CD4-positive, alpha-beta T cell (primary cell): ENCODE results near the gene FFAR2. TPM values are rescaled to one million over a fixed set of nuclear protein-coding genes. Genes with fewer than 3 reads are reported as not detected.
A peak's percentile ranks its signal among the peaks of the same experiment; 100 is the strongest.
"Not testable (repeated sequence)": the region's sequence is repeated elsewhere in the genome, so short reads cannot be mapped to it uniquely, and the experiment has no call there.

Source experiments
- ATAC-seq: fragments of 200-7000 bp; cut with Tn5 transposase; one replicate; pipeline ENCODE4 v1.10.0; 2022; ENCODE audit warnings: mild to moderate bottlenecking; ENCODE audit not compliant: poor library complexity
- CTCF ChIA-PET: fragments of 350-600 bp; sonication (Branson Sonifier 250); formaldehyde crosslinking; loops from one replicate; lab custom pipeline; 2021; ENCODE audit warnings: antibody characterized with exemption, inconsistent platforms; lab: Charles Lee
- POLR2A ChIA-PET: fragments of 350-600 bp; sonication (Branson Sonifier 250); formaldehyde crosslinking; loops from one replicate; lab custom pipeline; 2021; ENCODE audit warnings: antibody characterized with exemption, inconsistent platforms; lab: Charles Lee
- DNase-seq, 14 experiments: peaks; one replicate each; pipeline ENCODE4 v3.0.0-alpha.2; 2013 to 2020; ENCODE audit warnings: mixed read lengths in 2 of 14
- H3K27ac ChIP-seq, 2 donors: one replicate each; pipeline versions ENCODE4 v1.5.1 to v1.7.0; 2013; ENCODE audit warnings: low read length in 2 of 2, low read depth in 1 of 2, mild to moderate bottlenecking in 1 of 2
- H3K27me3 ChIP-seq, 2 experiments: 1 replicate in 1 of 2; 2 replicates in 1 of 2; pipeline versions ENCODE4 v1.6.1 to v1.7.0; 2013; ENCODE audit warnings: low read length in 2 of 2, control low read depth in 1 of 2, mild to moderate bottlenecking in 1 of 2, moderate library complexity in 1 of 2; ENCODE audit not compliant: insufficient read depth in 2 of 2, control insufficient read depth in 1 of 2
- H3K36me3 ChIP-seq: one replicate; pipeline ENCODE4 v1.6.1; 2013; ENCODE audit warnings: low read length, control low read depth; ENCODE audit not compliant: insufficient read depth
- H3K4me1 ChIP-seq: one replicate; pipeline ENCODE4 v1.6.1; 2013; ENCODE audit warnings: low read length, control low read depth; ENCODE audit not compliant: insufficient read depth
- H3K4me3 ChIP-seq: one replicate; pipeline ENCODE4 v1.5.1; 2013; ENCODE audit warnings: mild to moderate bottlenecking, low read length, moderate library complexity
- H3K9me3 ChIP-seq, 2 experiments: 1 replicate in 1 of 2; 2 replicates in 1 of 2; pipeline versions ENCODE4 v1.6.1 to v1.7.0; 2013; ENCODE audit warnings: low read length in 2 of 2, mild to moderate bottlenecking in 2 of 2, control low read depth in 1 of 2, moderate library complexity in 1 of 2; ENCODE audit not compliant: control insufficient read depth in 1 of 2, insufficient read depth in 1 of 2
- H3K27ac Mint-ChIP-seq: one replicate; pipeline ENCODE4 v1.8.0; 2020; ENCODE audit warnings: mixed read lengths
- H3K27me3 Mint-ChIP-seq: one replicate; pipeline ENCODE4 v1.8.0; 2021; ENCODE audit warnings: mixed read lengths
- H3K36me3 Mint-ChIP-seq: one replicate; pipeline ENCODE4 v1.8.0; 2021; ENCODE audit warnings: low read depth, mixed read lengths
- H3K4me1 Mint-ChIP-seq: one replicate; pipeline ENCODE4 v1.8.0; 2021; ENCODE audit warnings: low read depth, mixed read lengths
- H3K4me3 Mint-ChIP-seq: one replicate; pipeline ENCODE4 v1.8.0; 2020; ENCODE audit warnings: mild to moderate bottlenecking, mixed read lengths
- H3K9me3 Mint-ChIP-seq: one replicate; pipeline ENCODE4 v1.8.0; 2020; ENCODE audit warnings: mixed read lengths
- CTCF ChIP-seq: fragments of 200-600 bp; IDR thresholded peaks from one replicate; pipeline ENCODE4 v1.8.0; 2022; ENCODE audit warnings: antibody characterized with exemption, mild to moderate bottlenecking
- intact Hi-C, 2 experiments: fragments of 100-400 bp; cut with DNase I in 1 of 2; cut with micrococcal nuclease in 1 of 2; formaldehyde crosslinking; loops; one replicate each; pipeline versions ENCODE4 v1.15.1 to v1.9.0; 2023 to 2025; cut with DNase I, micrococcal nuclease
- total RNA-seq, 174 experiments: library from RNA in 2 of 174; stranded (reverse) in 2 of 174; gene quantifications; one replicate each; pipeline ENCODE4 v1.2.3 and lab custom pipeline; 2021 to 2026

The FFAR2 gene
- total RNA-seq, 2 experiments from 2014 or later, result 0.41 TPM; not detected in 1

GRCh38 chr19:35474104-35474503 is 26.0 kb downstream of the FFAR2 start:
- intact Hi-C loops, result no loop called here
- no peaks in the 10 kb centered on the region for H3K27me3 Mint-ChIP-seq
- no peaks in the 10 kb centered on the region for H3K36me3 Mint-ChIP-seq
- H3K27me3 ChIP-seq, result no peaks in the 10 kb centered on the region
- H3K27ac Mint-ChIP-seq, result no peak overlapping the region
- CTCF ChIA-PET, result interaction anchor here (0.6 to 0.9 kb wide), 2 partner anchors 11 to 21 kb away, joined by 3 read pairs; no protein-coding TSS in a partner anchor
- no peaks in the 10 kb centered on the region for H3K4me1 ChIP-seq
- DNase-seq (no peak), ATAC-seq (no peak)
- TF ChIP-seq CTCF, result no peak
- H3K4me3 ChIP-seq, result no peak overlapping the region
- no peaks in the 10 kb centered on the region for H3K9me3 Mint-ChIP-seq
- POLR2A ChIA-PET, result no interaction called here
- no peak overlapping the region for H3K4me3 Mint-ChIP-seq
- H3K27ac ChIP-seq, result no peak overlapping the region
- no peaks in the 10 kb centered on the region for H3K9me3 ChIP-seq
- no peaks in the 10 kb centered on the region for H3K4me1 Mint-ChIP-seq
- no peaks in the 10 kb centered on the region for H3K36me3 ChIP-seq

- intact Hi-C loops, H3K4me1 ChIP-seq, CTCF ChIA-PET, H3K4me1 Mint-ChIP-seq, H3K27ac ChIP-seq, H3K36me3 ChIP-seq, H3K4me3 ChIP-seq, H3K27me3 Mint-ChIP-seq, H3K9me3 ChIP-seq, H3K36me3 Mint-ChIP-seq, POLR2A ChIA-PET, H3K4me3 Mint-ChIP-seq, H3K27ac Mint-ChIP-seq, DNase-seq, H3K27me3 ChIP-seq, ATAC-seq, H3K9me3 Mint-ChIP-seq: not testable (repeated sequence)
These were observed 26.5 kb downstream of the FFAR2 start for GRCh38 chr19:35474594-35474993.

GRCh38 chr19:35476149-35476548 is 28.1 kb downstream of the FFAR2 start:
- DNase-seq (peak in 1 of 14 experiments; percentile 8), ATAC-seq (no peak)
- POLR2A ChIA-PET, result no interaction called here
- Histone ChIP-seq H3K36me3 (no peaks in the 10 kb centered on the region), H3K27me3 (no peaks in the 10 kb centered on the region), H3K9me3 (no peaks in the 10 kb centered on the region), H3K4me1 (no peaks in the 10 kb centered on the region), H3K4me3 (no peak overlapping the region), H3K27ac (no peak overlapping the region)
- TF ChIP-seq CTCF, result no peak
- no peaks in the 10 kb centered on the region for H3K9me3 Mint-ChIP-seq
- no peaks in the 10 kb centered on the region for H3K27me3 Mint-ChIP-seq
- CTCF ChIA-PET, result no interaction called here
- H3K4me3 Mint-ChIP-seq, result no peak overlapping the region
- no peaks in the 10 kb centered on the region for H3K36me3 Mint-ChIP-seq
- intact Hi-C loops, result no loop called here
- H3K27ac Mint-ChIP-seq, result no peak overlapping the region
- H3K4me1 Mint-ChIP-seq, result no peaks in the 10 kb centered on the region
